NOMO-1 treated with dmso at 0.1 percent for 144 hours (cell line): ENCODE measurements around the gene INTS14.
"Not testable (repeated sequence)": the region's sequence is repeated elsewhere in the genome, so short reads cannot be mapped to it uniquely, and the experiment has no call there.

ENCODE experiments used
- DNase-seq: peaks from one replicate; lab custom pipeline; 2025; ENCODE audit not compliant: unreplicated experiment; lab: John Stamatoyannopoulos, UW

INTS14 gene

DNA sequence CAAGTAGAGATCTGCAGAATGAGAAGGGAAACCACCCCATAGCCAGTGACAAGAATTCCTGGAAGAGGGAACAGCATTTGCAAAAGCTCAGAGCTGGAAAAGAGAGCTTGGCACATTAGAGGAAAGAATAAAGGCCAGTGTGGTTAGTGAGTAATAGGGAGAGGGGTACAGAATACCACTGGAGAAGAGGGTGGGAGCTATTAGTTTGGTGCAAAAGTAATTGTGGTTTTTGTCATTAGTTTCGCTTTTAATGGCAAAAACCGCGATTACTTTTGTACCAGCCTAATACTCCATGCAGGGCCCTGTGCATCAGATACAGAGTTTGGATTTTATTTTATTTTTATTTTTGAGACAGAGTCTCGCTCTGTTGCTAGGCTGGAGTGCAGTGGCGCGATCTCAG is 20.6 kb upstream of the INTS14 start:
- no peak for DNase-seq

DNA sequence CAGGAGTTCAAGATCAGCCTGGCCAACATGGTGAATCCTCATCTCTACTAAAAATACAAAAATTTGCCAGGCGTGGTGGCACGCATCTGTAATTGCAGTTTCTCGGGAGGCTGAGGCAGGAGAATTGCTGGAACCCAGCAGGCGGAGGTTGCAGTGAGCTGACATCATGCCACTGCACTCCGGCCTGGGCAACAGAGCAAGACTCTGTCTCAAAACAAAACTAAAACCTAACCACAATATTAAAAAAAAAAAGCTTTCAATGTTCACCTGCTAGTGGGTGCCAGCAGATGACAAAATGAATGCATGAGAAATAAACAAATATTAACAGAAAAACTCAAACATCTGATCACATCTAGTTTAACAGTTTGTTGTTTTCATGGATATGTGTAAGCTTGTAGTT is 19.8 kb upstream of the INTS14 start:
- no peak for DNase-seq

- DNase-seq = no peak
Measured at GRCh38 chr15:65629548-65629947, 18.6 kb upstream of the INTS14 start.

DNA sequence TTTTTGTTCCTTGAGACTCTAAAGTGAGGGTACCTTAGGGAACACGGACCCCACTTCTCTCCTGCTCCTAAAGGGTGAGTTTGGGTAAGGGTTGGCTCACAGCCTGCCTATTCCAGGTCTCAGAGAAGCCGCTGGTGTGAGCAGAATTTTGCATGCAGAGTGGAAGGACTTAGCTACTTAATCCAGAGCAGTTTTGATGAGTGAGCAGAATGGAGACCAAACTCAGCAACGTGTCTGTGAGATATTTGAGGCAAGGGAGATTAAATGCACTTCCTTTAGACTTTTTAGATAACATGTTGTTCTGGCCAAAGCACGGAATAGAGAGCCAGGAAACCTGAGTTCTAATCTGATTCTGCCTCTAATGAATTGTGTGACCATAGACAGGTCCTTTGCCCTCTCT is 15.9 kb upstream of the INTS14 start:
- DNase-seq = no peak

- DNase-seq = no peak
Measured at GRCh38 chr15:65623103-65623502, 12.2 kb upstream of the INTS14 start.

DNA sequence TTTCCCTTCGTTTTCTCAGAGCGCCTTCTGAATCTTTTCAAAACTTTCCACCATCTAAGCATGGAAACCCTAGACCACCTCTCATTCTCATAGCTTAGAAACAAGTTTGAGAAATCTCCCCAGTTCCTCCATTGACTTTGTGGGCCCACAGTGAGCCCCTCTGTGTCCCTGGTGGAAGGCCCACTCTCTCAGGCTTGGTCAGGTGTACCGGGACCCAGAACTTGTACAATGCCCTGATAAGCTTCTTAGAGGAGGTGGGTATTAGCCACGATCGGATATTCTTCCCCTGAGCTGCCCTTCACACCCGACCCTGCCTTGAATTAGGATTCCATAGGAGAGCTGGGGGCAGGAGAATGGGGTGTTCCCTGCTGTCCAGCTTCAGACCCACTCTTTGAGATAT is 10.7 kb upstream of the INTS14 start, which contains the start of gene SLC24A1:
TSS of gene SLC24A1 (plus strand) at position 301 of the 400 bp plus-strand sequence. CDS start 2,143 bp downstream, outside the sequence.
- DNase-seq = no peak

DNA sequence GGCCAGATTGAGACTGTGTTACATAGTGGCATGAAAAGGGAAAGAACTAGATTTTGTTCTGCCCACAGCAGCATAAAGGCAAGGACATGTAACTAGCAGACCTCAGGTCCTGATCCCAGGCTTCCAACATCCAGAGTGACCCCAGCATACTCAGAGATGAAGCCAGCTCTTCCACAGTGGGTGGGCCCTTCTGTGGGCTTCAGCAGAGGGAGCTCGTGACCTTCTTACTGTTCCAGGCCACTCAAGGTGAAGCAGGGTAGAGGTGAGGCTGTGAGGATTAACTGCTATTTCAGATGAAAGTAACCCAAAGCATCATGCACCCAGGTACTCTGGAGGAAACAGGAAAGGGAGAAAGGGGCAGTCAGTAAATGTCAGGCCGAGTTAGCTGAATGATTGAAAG is 9.9 kb upstream of the INTS14 start:
- no peak for DNase-seq

- DNase-seq = no peak
Measured at GRCh38 chr15:65619626-65620290, 8.8 kb upstream of the INTS14 start.

DNA sequence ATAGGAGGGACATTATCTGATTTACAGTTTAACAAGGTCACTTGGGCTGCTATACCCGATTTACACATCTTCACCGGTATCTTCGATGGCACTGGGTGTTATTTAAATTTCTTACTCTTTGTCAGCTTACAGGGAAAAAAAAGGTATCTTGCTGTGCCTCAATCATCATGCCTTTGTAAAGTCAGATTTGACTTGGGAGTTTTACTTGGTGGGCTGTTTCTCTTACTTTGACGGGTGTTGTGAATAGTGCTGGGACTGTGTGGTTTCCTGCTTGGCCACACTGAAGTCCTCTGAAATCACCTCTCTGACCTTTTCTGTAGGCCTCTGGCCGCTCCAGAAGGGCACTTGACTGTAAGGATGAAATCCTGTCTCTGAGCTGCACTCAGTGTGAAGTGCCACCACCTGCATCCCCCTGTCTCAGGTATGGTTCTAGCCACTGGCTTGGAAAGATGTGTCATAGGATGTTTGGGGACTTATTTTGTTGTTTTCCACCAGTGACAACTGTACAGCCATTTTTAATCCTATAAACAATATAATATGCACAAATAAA is 7.7 kb upstream of the INTS14 start:
- no peak for DNase-seq

DNA sequence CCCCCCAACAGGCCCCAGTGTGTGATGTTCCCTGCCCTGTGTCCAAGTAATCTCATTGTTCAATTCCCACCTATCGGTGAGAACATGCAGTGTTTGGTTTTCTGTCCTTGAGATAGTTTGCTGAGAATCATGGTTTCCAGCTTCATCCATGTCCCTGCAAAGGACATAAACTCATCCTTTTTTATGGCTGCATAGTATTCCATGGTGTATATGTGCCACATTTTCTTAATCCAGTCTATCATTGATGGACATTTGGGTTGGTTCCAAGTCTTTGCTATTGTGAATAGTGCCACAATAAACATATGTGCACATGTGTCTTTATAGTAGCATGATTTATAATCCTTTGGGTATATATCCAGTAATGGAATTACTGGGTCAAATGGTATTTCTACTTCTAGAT is 5.0 kb upstream of the INTS14 start:
- DNase-seq = not testable (repeated sequence)

- DNase-seq = no peak
Measured at GRCh38 chr15:65612949-65613744, 2.2 kb upstream of the INTS14 start.

- no peak for DNase-seq
Measured at GRCh38 chr15:65612616-65612946, 1.6 kb upstream of the INTS14 start.

DNA sequence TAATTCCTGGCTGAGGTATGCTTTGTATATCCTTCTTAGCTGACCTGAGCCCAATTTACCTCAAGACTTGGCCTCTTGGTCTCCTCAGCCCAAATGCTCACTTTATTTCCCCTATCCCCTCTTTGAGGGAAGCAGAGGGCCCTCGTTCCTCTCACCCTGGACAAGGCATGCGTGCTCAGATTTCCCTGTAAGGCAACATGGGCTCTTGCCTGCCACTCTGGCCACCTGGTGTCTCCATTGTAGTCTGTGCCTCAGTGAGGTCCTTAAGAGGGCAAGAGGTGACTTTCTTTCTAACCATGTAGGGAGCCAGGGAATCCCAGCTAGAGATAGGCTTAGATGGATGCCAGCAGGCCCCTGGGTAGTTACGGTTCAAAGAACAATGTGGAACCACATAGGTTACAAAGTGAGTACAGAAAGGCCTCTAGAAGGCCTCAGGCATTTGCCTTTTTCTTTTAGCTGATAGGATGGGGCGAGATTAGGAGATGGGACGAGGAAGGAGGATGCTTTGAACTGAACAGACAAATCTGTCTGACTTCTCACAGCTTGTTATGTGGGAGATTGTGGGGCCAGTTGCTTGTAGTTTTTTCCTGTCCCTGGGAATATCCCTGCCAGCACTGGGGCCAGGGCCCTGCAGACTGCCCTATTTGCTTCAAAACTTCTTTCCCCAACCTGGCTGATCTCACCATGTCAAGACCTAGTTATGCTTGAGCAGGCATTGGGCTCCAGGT is 1.1 kb upstream of the INTS14 start:
- no peak for DNase-seq

DNA sequence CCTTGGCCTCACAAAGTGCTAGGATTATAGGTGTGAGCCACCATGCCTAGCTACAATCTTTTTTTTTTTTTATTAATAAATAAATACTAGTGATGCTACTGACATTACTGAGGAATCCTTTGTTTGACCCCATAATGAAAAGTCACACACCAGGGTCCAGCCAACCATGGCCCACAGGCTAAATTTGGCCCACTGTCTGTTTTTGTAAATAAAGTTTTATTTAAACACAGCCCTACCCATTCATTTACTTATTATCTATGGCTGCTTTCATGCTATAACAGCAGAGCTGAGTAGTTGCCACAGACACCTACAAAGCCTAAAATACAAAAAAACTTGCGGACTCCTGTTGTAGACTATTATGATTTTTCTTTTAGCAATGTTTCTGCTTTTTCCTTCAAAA is 7.4 kb downstream of the INTS14 start:
- DNase-seq = no peak

DNA sequence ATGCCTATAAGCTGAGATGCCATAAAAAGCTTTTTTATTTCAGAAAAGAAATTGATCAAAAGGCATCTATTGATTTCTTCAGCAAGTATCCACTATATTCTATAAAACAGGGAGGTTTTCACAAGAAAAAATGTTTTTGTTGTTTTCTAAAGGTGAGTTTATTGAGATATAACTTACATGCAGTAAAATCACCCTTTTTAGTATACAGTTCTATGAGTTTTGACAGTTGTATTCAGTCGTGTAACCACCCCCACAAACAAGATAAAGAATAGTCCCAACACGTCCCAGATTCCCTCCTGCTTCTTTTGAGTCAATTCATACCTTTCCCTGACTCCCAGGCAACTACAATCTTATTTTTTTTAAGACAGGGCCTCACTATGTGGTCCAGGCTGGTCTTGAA is 7.8 kb downstream of the INTS14 start:
- no peak for DNase-seq

DNA sequence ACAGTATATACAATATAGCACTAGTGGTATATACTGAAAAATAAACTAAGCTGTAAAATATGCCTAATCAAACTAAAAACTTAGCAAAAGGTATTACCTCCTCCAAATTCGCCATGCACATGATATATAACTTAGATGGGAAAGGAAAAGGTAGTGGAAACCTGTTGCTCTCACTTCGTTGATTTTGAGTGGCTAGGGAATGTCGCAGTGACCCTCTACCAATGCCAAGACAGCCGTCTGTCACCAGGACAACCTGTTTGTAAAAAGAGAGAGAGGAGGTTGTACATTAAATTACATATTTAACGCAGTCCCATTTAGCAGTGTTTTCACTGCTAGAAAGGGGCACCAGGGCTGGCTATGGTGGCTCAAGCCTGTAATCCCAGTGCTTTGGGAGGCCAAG is 11.3 kb downstream of the INTS14 start:
- no peak for DNase-seq

DNA sequence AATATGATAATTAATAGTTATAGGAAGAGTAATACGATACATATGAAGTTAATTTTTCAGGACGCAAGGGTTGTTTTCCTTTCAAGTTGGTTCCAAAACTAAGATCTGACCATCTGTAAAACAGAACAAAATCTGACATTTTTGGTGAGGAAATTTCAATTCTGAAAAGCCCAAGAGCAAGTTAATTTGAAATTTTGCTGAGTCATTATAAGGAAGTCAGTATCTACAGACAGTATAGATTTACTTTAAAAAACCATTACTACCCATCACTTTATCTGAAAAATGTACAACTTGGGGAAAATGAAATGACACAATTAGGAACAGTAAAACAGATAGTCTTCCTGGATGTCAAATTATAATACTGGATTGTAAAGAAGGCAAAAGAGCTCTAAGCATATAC is 12.5 kb downstream of the INTS14 start:
- no peak for DNase-seq

- no peak for DNase-seq
Measured at GRCh38 chr15:65595960-65596359, 15.0 kb downstream of the INTS14 start.

- no peak for DNase-seq
Measured at GRCh38 chr15:65587094-65587493, 23.8 kb downstream of the INTS14 start.

DNA sequence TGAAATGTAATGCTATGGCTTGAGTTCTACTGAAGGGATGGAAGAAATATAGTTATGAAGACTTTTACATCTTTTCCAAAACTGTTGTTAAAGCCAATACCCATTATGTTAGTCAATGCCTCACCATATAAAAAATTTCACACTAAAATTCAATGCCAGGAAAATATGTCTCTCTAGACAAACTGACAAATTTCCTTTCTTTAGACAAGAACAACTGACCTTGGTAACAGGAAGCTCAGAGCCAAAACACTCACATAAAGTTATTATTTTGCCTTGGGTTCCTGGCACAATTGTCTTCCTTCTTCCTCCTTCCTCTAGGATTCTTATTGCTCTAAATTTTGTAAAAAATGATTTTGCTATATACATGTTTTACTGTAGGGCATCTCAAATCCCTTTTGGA is 26.7 kb downstream of the INTS14 start:
- DNase-seq = no peak

DNA sequence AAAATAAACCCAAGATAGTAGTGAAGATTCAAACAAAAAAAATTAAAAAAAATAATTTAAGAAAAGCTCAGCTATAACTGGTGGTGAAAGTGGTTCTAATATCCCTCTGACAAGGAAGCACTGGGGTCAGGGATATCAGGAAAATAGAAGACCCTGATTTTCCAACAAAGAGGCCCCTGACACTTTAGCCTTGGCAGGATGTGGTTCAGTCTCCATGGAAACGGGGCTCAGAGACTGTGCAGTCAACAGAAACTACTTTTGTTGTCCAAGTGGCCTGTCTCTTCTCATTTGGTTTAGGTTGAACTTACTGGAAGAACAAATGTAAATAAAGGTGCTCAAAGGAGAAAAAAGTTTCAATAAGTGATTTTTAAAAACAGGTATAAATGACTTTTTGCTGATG is 27.2 kb downstream of the INTS14 start:
- no peak for DNase-seq

DNA sequence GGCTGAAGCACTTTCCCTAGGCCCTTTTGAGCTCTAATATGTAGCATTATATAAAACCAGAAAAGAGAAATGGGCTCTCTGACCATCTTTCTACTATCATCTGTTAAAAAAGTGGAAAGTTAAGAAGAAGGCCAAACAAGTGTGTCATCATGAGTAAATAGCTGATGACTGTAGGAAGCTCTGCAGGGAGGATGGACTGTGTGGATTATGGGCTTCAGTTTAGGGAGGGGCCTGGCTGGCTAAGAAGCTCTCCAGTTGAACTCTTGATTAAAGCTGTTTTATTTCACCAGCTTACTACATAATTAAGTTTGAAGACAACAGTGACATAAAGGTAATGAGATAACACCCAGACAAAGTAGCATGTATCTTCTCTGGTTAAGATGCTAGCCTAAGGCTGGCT is 30.6 kb downstream of the INTS14 start:
- no peak for DNase-seq
